HepG2 (cell line): ENCODE data around the gene ENDOD1. TPM values are rescaled to one million over a fixed set of nuclear protein-coding genes. Genes with fewer than 3 reads are reported as not detected.
A peak's percentile ranks its signal among the peaks of the same experiment; 100 is the strongest.

Experiments used
- ATAC-seq: fragments of 200-7000 bp; cut with Tn5 transposase; 3 replicates; pipeline ENCODE4 v1.9.1; 2020; ENCODE audit warnings: mild to moderate bottlenecking, moderate library complexity
- BruUV-seq: library from RNA; stranded (reverse); fragments of 400-500 nt; replicated peaks from 2 replicates; lab custom pipeline; 2021; lab: Mats Ljungman, UMichigan
- CTCF ChIA-PET: fragments of 300-600 bp; formaldehyde crosslinking; extraction: SDS; loops from one replicate; lab custom pipeline; 2021; ENCODE audit warnings: low total read pairs, inconsistent platforms, low intra/inter-chr PET ratio; lab: Yijun Ruan, JAX
- POLR2A ChIA-PET: fragments of 350-600 bp; sonication (Branson Sonifier 250); formaldehyde crosslinking; loops from one replicate; lab custom pipeline; 2020; ENCODE audit warnings: antibody characterized with exemption, inconsistent platforms; lab: Yijun Ruan, JAX
- DNase-seq: peaks from one replicate; pipeline ENCODE4 v3.0.0-alpha.2; 2015; ENCODE audit warnings: low spot score
- FAIRE-seq: peaks from 3 replicates; lab custom pipeline; 2011; peaks lifted over from hg19 to GRCh38; lab: Jason Lieb, UNC
- H2AFZ ChIP-seq: one replicate; pipeline ENCODE4 v1.6.1; 2011; ENCODE audit warnings: low read length, inconsistent platforms
- H3K27ac ChIP-seq: fragments of 300-600 bp; 3 replicates; pipeline ENCODE4 v1.8.0; 2011; ENCODE audit warnings: mixed run types, mild to moderate bottlenecking, mixed read lengths, low read length, inconsistent platforms; ENCODE audit not compliant: insufficient read depth; ENCODE audit errors: extremely low read length
- H3K27me3 ChIP-seq, 2 experiments: fragments of 200-600 bp in 1 of 2; 2 replicates in 1 of 2; 3 replicates in 1 of 2; pipeline versions ENCODE4 v1.6.0 to v1.8.0; 2011; ENCODE audit warnings: low read length in 2 of 2, mild to moderate bottlenecking in 2 of 2, moderate library complexity in 2 of 2, inconsistent platforms in 1 of 2; ENCODE audit not compliant: insufficient read depth in 2 of 2, control insufficient read depth in 1 of 2
- H3K36me3 ChIP-seq, 2 experiments: fragments of 200-600 bp in 1 of 2; replicated peaks in 1 of 2; 2 replicates in 1 of 2; 3 replicates in 1 of 2; pipeline versions ENCODE4 v1.5.1 to v1.8.0; 2011; ENCODE audit warnings: low read length in 2 of 2, inconsistent platforms in 1 of 2; ENCODE audit not compliant: insufficient read depth in 2 of 2, control insufficient read depth in 1 of 2
- H3K4me1 ChIP-seq: 2 replicates; pipeline ENCODE4 v1.5.1; 2012; ENCODE audit warnings: low read length, inconsistent platforms; ENCODE audit not compliant: insufficient read depth
- H3K4me2 ChIP-seq: 2 replicates; pipeline ENCODE4 v1.6.0; 2011; ENCODE audit warnings: low read depth, low read length, inconsistent platforms
- H3K4me3 ChIP-seq, 3 experiments: fragments of 200-600 bp in 1 of 3; sonication (generic), shearing (Covaris generic) in 1 of 3; replicated peaks in 1 of 3; 2 replicates each; pipeline ENCODE4 v1.5.1; 2011 to 2016; ENCODE audit warnings: low read length in 3 of 3, inconsistent platforms in 2 of 3, low read depth in 2 of 3, mild to moderate bottlenecking in 2 of 3, control low read depth in 1 of 3, mixed read lengths in 1 of 3; ENCODE audit not compliant: insufficient read depth in 1 of 3
- H3K79me2 ChIP-seq: one replicate; pipeline ENCODE4 v1.6.1; 2011; ENCODE audit warnings: low read length, inconsistent platforms; ENCODE audit not compliant: insufficient read depth
- H3K9ac ChIP-seq: 2 replicates; pipeline ENCODE4 v1.6.0; 2011; ENCODE audit warnings: mild to moderate bottlenecking, low read depth, low read length, inconsistent platforms; ENCODE audit not compliant: insufficient read depth
- H3K9me3 ChIP-seq: 2 replicates; pipeline ENCODE4 v1.5.1; 2012; ENCODE audit warnings: mild to moderate bottlenecking, low read length
- H4K20me1 ChIP-seq: 2 replicates; pipeline ENCODE4 v1.6.0; 2011; ENCODE audit warnings: inconsistent platforms, mild to moderate bottlenecking, low read length, moderate library complexity; ENCODE audit not compliant: insufficient read depth
- HOXA7 ChIP-seq: sonication (generic); formaldehyde crosslinking; IDR thresholded peaks from 2 replicates; pipeline ENCODE4 v1.8.1; 2022; ENCODE audit warnings: mild to moderate bottlenecking, missing genetic modification reagents, moderate library complexity
- KDM2A ChIP-seq: sonication (generic); formaldehyde crosslinking; IDR thresholded peaks from 2 replicates; pipeline ENCODE4 v1.4.0; 2020; ENCODE audit warnings: low read depth, missing genetic modification reagents, borderline replicate concordance
- MXD4 ChIP-seq: IDR thresholded peaks from 2 replicates; pipeline ENCODE4 v1.6.1; 2016; ENCODE audit warnings: mild to moderate bottlenecking, missing biosample characterization, missing genetic modification reagents
- NFIB ChIP-seq: sonication (generic); formaldehyde crosslinking; IDR thresholded peaks from 2 replicates; pipeline ENCODE4 v1.9.0; 2021; ENCODE audit warnings: missing genetic modification reagents, mild to moderate bottlenecking, borderline replicate concordance
- PCBP2 ChIP-seq: fragments of 200-400 bp; formaldehyde crosslinking; optimal IDR thresholded peaks from 2 replicates; pipeline ENCODE3; 2018; ENCODE audit warnings: low read length, low read depth; ENCODE audit not compliant: poor library complexity, severe bottlenecking
- PRMT3 ChIP-seq: sonication (generic); formaldehyde crosslinking; IDR thresholded peaks from 2 replicates; pipeline ENCODE4 v1.8.1; 2022; ENCODE audit warnings: low read depth, mild to moderate bottlenecking, moderate library complexity, missing genetic modification reagents, borderline replicate concordance
- RBM39 ChIP-seq: fragments of 200-400 bp; formaldehyde crosslinking; IDR thresholded peaks from one replicate; pipeline ENCODE4 v1.6.1; 2018; ENCODE audit warnings: antibody characterized with exemption, mild to moderate bottlenecking, low read depth, low read length; ENCODE audit not compliant: poor library complexity, severe bottlenecking
- SNRNP70 ChIP-seq: fragments of 200-400 bp; formaldehyde crosslinking; IDR thresholded peaks from 2 replicates; pipeline ENCODE4 v1.6.1; 2017; ENCODE audit warnings: mild to moderate bottlenecking, low read depth, low read length, moderate library complexity
- TMF1 ChIP-seq: sonication (generic); formaldehyde crosslinking; IDR thresholded peaks from 2 replicates; pipeline ENCODE4 v1.8.1; 2022; ENCODE audit warnings: low read depth, missing genetic modification reagents
- ZMYM3 ChIP-seq: sonication (generic); formaldehyde crosslinking; IDR thresholded peaks from 2 replicates; pipeline ENCODE4 v1.5.1; 2020; ENCODE audit warnings: mild to moderate bottlenecking, missing genetic modification reagents
- WGBS: methylation state at CpG from one replicate; pipeline ENCODE4 v1.1.6; 2017; ENCODE audit warnings: low lambda C conversion rate; 5-methylcytosine and 5-hydroxymethylcytosine counted together
- in situ Hi-C: cut with HindIII; loops from 2 replicates; pipeline ENCODE4 v1.10.0; 2017; ENCODE audit warnings: low pct_unique_long_range_greater_than_20kb; ENCODE audit not compliant: extremely low pct_ligation_motif_present
- intact Hi-C: fragments of 100-400 bp; cut with micrococcal nuclease; formaldehyde crosslinking; loops from one replicate; pipeline ENCODE4 v1.10.0; 2022; ENCODE audit not compliant: unreplicated experiment
- polyA plus RNA-seq, 8 experiments: library from polyadenylated mRNA; depleted of rRNA in 3 of 8; stranded (reverse) in 7 of 8; unstranded in 1 of 8; fragments of >200 nt; fragmentation: Illumina TruSeq in 4 of 8; extraction: Trizol in 4 of 8; gene quantifications; 2 replicates each; pipeline versions ENCODE4 v1.2.1 to v1.2.3, GENCODE V29; 2011 to 2016; ENCODE audit warnings: low read depth in 4 of 8, missing spikeins in 1 of 8, mixed read lengths in 1 of 8; ENCODE audit not compliant: insufficient read depth in 1 of 8
- total RNA-seq, 5 experiments: library from RNA; depleted of rRNA; stranded (reverse); fragments of >200 nt; fragmentation: Illumina TruSeq; extraction: Trizol; gene quantifications; 2 replicates each; pipeline ENCODE4 v1.2.3, GENCODE V29; 2016; ENCODE audit warnings: low read depth in 1 of 5
- TF ChIP-seq, protein P1 (sequence below): IDR thresholded peaks from 2 replicates; pipeline ENCODE4 v1.6.1; 2012; ENCODE audit warnings: inconsistent platforms

ENDOD1 gene
- total and polyA plus RNA-seq, 2 of the 13 experiments (the other 11 are each of a cell fraction or from before 2014, with no cell fraction given) = 2.0 to 6.8 TPM

DNA sequence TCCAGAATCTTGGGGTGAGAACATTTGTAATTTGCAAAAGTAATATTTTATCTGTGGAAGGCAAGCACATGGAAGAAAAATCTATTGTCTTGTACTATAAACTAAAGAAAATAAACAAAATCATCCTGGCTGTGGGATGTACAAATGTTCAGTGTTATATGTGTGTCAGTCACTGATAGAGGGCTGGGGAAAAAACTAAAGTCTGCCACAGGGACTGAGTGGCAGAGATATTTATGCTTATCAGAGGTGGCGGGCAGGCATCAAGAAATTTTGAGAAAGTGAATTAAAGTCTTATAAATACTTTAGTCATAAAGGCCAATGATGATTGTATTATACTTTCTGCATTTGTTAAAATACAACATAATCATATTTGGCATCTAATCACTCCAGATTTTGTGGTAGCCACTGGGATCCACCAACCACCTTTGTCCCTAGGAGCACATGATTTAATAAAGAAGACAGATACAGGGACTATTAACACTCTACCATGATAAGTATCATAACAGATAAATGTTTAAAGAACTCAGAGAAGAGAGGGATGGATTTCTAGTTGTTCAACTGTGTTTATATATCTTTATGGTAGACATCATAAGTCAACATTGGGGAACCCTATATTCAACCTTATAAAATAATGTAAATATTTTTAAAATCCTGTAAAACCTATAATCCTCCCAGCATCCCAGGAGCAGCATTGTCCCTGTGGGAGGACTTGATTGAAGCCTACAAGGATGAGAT lies 2.6 kb upstream of the ENDOD1 start:
- in situ Hi-C loops (loop anchor here (25.0 kb wide), 1 partner anchor 150 kb away; the partner anchor contains the start of gene SESN3), intact Hi-C loops (no loop called here)
- ChIA-PET CTCF (no interaction called here), POLR2A (no interaction called here)
- Histone ChIP-seq H3K9me3 (no peaks in the 10 kb centered on the region), H3K4me1 (peaks cover 26% of the 10 kb centered on the region), H4K20me1 (no peaks in the 10 kb centered on the region), H3K79me2 (no peaks in the 10 kb centered on the region), H3K36me3 (no peaks in the 10 kb centered on the region), H3K4me3 (no peak overlapping the region), H3K27ac (no peak overlapping the region), H3K27me3 (0 out of 5 replicates have a peak, but pooled peaks cover 1 to 2% of the 10 kb centered on the region in 2 experiments), H2AFZ (no peak overlapping the region), H3K4me2 (no peak overlapping the region), H3K9ac (no peak overlapping the region)
- ATAC-seq = no peak
- 17% methylated on average over 1 of the region's 1 CpG for WGBS
- BruUV-seq = no TSS peak
- no peak for FAIRE-seq
- TF ChIP-seq NFIB (CRISPR knock-in tag) = no peak
- DNase-seq = no peak

DNA sequence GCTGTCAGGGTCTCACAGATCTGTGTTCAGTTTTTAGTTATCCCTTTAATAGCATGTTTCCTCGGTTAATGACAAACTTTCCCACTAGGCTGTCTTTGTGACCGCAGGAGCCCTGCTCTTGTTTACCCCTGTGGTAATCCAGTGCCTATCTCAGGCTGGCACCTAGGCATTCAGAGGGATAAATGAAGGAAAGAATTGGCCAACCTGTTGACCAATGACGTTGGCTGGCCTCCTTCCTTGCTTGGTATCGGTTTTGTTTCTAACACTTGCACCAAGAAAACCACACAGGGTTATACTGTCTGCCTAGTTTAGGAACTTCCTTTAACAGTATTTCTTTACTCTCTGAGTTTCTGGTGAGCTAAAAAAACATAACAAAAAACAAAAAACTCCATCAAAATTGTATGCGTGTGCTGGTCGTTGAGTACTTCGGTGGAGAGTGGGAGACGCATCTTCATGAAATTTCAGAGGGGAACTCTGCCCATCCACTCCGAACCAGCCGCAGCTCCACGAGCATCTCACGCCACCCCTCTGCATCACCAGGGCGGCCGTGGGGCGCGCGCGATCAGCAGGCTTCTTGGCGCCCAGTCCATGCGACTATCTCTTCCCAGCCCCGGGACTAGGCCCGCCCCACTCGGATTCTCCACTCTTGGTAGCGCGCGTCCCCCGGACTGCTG lies 563 bp upstream of the ENDOD1 start:
- BruUV-seq = no TSS peak
- in situ Hi-C loops = loop anchor here (25.0 kb wide), 1 partner anchor 148 kb away; the partner anchor contains the start of gene SESN3
- POLR2A ChIA-PET = interaction anchor here (1.6 to 3.6 kb wide), 3 partner anchors 22 to 701 kb away, joined by 5 to 48 read pairs (median 9); partner anchors contain the start of genes CEP57, CWC15, FAM76B and KDM4D
- Histone ChIP-seq H3K36me3 (no peaks in the 10 kb centered on the region), H3K9me3 (no peaks in the 10 kb centered on the region), H3K27ac (no peak overlapping the region), H3K4me1 (peaks cover 44% of the 10 kb centered on the region), H3K27me3 (0 out of 5 replicates have a peak, but pooled peaks cover 1 to 2% of the 10 kb centered on the region in 2 experiments), H3K4me2 (peak overlapping the region; percentile 92), H2AFZ (peak overlapping the region; percentile 8), H3K4me3 (peak overlapping the region; percentile 84 to 86 (median 85)), H3K9ac (peak overlapping the region; percentile 19; the same call in 1 of the 2 replicates), H4K20me1 (no peaks in the 10 kb centered on the region), H3K79me2 (no peaks in the 10 kb centered on the region)
- DNase-seq (no peak), FAIRE-seq (peak; percentile 21), ATAC-seq (no peak)
- CTCF ChIA-PET = no interaction called here
- TF ChIP-seq KDM2A (CRISPR knock-in tag) (0 out of 2 replicates have a peak, but pooled peaks have one; percentile 8), PRMT3 (CRISPR knock-in tag) (no peak), HOXA7 (no peak), TMF1 (CRISPR knock-in tag) (0 out of 2 replicates have a peak, but pooled peaks have one; percentile 34), PCBP2 (no peak), SNRNP70 (no peak), ZMYM3 (CRISPR knock-in tag) (no peak), MXD4 (no peak), RBM39 (peak; percentile 9)
- TF ChIP-seq, protein P1, sequence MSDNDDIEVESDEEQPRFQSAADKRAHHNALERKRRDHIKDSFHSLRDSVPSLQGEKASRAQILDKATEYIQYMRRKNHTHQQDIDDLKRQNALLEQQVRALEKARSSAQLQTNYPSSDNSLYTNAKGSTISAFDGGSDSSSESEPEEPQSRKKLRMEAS = no peak
- intact Hi-C loops = loop anchor here (1.0 kb wide), 1 partner anchor 20 kb away; no protein-coding TSS in a partner anchor
- 43% methylated on average over 14 of the region's 27 CpGs for WGBS
